Psoas muscle (tissue), 8 donors: Measurements from ENCODE around the gene VRK1. TPM values are rescaled to one million over a fixed set of nuclear protein-coding genes. Genes with fewer than 3 reads are reported as not detected.

Experiments used
- ATAC-seq, 4 donors: fragments of 200-7000 bp; cut with Tn5 transposase; one replicate each; pipeline ENCODE4 v1.9.1; 2020; ENCODE audit warnings: moderate library complexity in 3 of 4, mild to moderate bottlenecking in 2 of 4
- DNase-seq, 2 donors: peaks; one replicate each; pipeline ENCODE4 v3.0.0-alpha.2; 2020
- H3K27ac ChIP-seq: fragments of 200-600 bp; one replicate; pipeline ENCODE4 v1.8.0; 2022
- H3K27me3 ChIP-seq, 3 donors: fragments of 200-600 bp in 1 of 3; one replicate each; pipeline versions ENCODE4 v1.6.1 to v1.8.0; 2013 to 2022; ENCODE audit warnings: low read length in 2 of 3, mild to moderate bottlenecking in 2 of 3, moderate library complexity in 1 of 3; ENCODE audit not compliant: insufficient read depth in 3 of 3
- H3K36me3 ChIP-seq, 2 donors: fragments of 200-600 bp in 1 of 2; one replicate each; pipeline versions ENCODE4 v1.6.1 to v1.8.0; 2013 to 2022; ENCODE audit warnings: low read depth in 1 of 2, mild to moderate bottlenecking in 1 of 2, moderate library complexity in 1 of 2; ENCODE audit not compliant: insufficient read depth in 1 of 2
- H3K4me1 ChIP-seq: fragments of 200-600 bp; one replicate; pipeline ENCODE4 v1.8.0; 2022
- H3K4me3 ChIP-seq: fragments of 200-600 bp; one replicate; pipeline ENCODE4 v1.8.0; 2022; ENCODE audit warnings: mild to moderate bottlenecking
- H3K9me3 ChIP-seq: fragments of 200-600 bp; one replicate; pipeline ENCODE4 v1.8.0; 2022
- WGBS, 3 donors: extraction: QIAGEN DNeasy Blood & Tissue Kit; methylation state at CpG; one replicate each; pipeline versions ENCODE4 v1.1.6 to v1.1.7; 2013; 5-methylcytosine and 5-hydroxymethylcytosine counted together
- intact Hi-C, 2 donors: fragments of 100-400 bp; cut with DNase I; formaldehyde crosslinking; loops; one replicate each; pipeline versions ENCODE4 v1.11.0 to v1.14.2; 2022
- polyA plus RNA-seq, 3 donors: library from polyadenylated mRNA; stranded (reverse); fragments of 200-250 nt; gene quantifications; one replicate each; pipeline ENCODE4 v1.2.3, GENCODE V29; 2013
- total RNA-seq, 4 donors: library from RNA; stranded (reverse); fragmentation: NEBNext Ultra II Directional in 2 of 4; extraction: Animal tissue kit (Norgen Biotek cat#: 25700) in 2 of 4; gene quantifications; one replicate each; pipeline versions ENCODE4 v1.2.1 to v1.2.4, GENCODE V29; 2021 to 2023
- TF ChIP-seq, protein P1 (sequence below): fragments of 200-600 bp; IDR thresholded peaks from one replicate; pipeline ENCODE4 v1.8.0; 2022; ENCODE audit warnings: antibody characterized with exemption
- donor health status: healthy with polysubstance abuse.
- donor health status: DM: no; HTN: no; CAD: no; lungs with moderate emphysema.
- donor health status: Bipolar disorder and iron deficiency.
- donor health status: healthy.
- donor health status: DM: yes; HTN: yes; CAD: no.
- donor health status: DM: no; HTN: no; CAD: no.
- donor health status: DM: no; HTN: no; CAD: no.
- donor health status: DM: yes; HTN: yes; CAD: no.

VRK1 gene
- total and polyA plus RNA-seq, 7 donors, result 2.5 to 4.9 (median 4.0) TPM

DNA sequence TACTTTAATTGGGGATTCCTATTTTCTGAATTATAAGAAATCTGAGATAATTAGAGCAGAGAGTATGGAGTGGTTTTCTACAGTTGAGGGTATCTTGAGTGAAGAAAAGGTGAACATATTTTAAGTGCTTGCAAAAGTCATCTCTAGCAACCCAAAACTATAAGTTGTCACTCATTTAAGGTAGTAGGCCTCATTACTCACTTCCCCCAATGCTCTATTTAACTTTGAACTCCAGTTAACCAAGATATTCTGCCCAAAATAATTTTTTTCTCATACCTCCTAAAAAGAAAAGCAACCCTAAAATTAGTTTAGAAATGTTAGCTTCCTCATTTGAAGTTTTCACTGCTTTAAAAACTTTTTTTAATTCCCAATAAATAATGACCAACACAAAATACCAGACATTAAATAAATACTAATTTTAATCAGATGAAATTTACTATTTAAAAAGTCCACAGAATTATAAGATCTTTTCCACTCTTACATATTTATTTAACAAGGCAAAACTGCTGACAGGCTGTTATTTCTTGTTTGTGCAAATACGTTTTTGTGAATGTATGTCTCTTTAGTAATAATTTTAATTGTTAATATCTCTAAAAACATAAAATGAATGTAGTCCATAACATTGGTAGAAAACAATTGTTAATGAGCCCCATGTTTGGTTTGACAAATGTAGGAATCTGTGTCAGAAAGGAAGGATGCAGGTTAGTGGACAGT lies 47.8 kb downstream of the VRK1 start:
- no peak overlapping the region for H3K4me3 ChIP-seq
- H3K27ac ChIP-seq, result no peak overlapping the region
- H3K27me3 ChIP-seq, result no peaks in the 10 kb centered on the region
- WGBS, 3 donors, result 96 to 99% (median 97%) methylated on average over 1 of the region's 1 CpG
- intact Hi-C loops, result no loop called here
- H3K9me3 ChIP-seq, result no peaks in the 10 kb centered on the region
- DNase-seq (no peak), ATAC-seq (no peak)
- TF ChIP-seq, protein P1, sequence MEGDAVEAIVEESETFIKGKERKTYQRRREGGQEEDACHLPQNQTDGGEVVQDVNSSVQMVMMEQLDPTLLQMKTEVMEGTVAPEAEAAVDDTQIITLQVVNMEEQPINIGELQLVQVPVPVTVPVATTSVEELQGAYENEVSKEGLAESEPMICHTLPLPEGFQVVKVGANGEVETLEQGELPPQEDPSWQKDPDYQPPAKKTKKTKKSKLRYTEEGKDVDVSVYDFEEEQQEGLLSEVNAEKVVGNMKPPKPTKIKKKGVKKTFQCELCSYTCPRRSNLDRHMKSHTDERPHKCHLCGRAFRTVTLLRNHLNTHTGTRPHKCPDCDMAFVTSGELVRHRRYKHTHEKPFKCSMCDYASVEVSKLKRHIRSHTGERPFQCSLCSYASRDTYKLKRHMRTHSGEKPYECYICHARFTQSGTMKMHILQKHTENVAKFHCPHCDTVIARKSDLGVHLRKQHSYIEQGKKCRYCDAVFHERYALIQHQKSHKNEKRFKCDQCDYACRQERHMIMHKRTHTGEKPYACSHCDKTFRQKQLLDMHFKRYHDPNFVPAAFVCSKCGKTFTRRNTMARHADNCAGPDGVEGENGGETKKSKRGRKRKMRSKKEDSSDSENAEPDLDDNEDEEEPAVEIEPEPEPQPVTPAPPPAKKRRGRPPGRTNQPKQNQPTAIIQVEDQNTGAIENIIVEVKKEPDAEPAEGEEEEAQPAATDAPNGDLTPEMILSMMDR, result no peak
- H3K36me3 ChIP-seq, result peaks cover 0 to 3% of the 10 kb centered on the region in 2 donors
- H3K4me1 ChIP-seq, result no peaks in the 10 kb centered on the region

DNA sequence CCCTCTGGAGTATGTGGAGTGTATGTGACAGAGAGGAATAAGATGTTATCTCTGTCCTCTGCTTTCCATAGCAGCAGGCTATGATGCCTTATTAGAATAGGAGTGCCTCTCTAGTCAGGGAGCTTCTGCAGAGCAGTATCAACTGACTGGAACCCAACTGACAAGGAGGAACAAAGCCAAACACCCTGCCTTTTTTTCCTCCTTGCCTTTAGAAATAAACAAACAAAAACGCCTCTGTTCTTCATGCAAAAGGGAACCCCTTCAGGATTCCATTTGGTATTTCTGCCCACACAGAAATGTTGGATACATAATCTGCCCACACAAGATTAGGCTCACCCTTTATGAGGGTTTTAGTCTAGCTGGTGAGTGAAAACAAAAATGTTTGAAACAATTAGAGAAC lies 50.3 kb downstream of the VRK1 start:
- WGBS, 3 donors, result 81 to 94% (median 86%) methylated on average over 1 of the region's 1 CpG
- no peaks in the 10 kb centered on the region for H3K9me3 ChIP-seq
- no peak for DNase-seq
- TF ChIP-seq, protein P1, result no peak
- intact Hi-C loops, result no loop called here
- H3K36me3 ChIP-seq, result peaks cover 0 to 3% of the 10 kb centered on the region in 2 donors
- no peak for ATAC-seq
- H3K4me3 ChIP-seq, result no peak overlapping the region
- H3K27ac ChIP-seq, result no peak overlapping the region
- no peaks in the 10 kb centered on the region for H3K4me1 ChIP-seq
- H3K27me3 ChIP-seq, result no peaks in the 10 kb centered on the region

- no peaks in the 10 kb centered on the region for H3K9me3 ChIP-seq
- H3K27ac ChIP-seq, result no peak overlapping the region
- intact Hi-C loops, result no loop called here
- H3K4me1 ChIP-seq, result no peaks in the 10 kb centered on the region
- H3K4me3 ChIP-seq, result no peak overlapping the region
- TF ChIP-seq, protein P1, result no peak
- ATAC-seq (no peak), DNase-seq (no peak)
- WGBS, 3 donors, result 90 to 94% (median 94%) methylated on average over 4 of the region's 4 CpGs
- H3K36me3 ChIP-seq, result peaks cover 0 to 3% of the 10 kb centered on the region in 2 donors
- no peaks in the 10 kb centered on the region for H3K27me3 ChIP-seq
Observed at GRCh38 chr14:96848011-96848410, 50.8 kb downstream of the VRK1 start.

- H3K27me3 ChIP-seq, result no peaks in the 10 kb centered on the region
- ATAC-seq, result no peak
- no peak overlapping the region for H3K27ac ChIP-seq
- H3K4me3 ChIP-seq, result no peak overlapping the region
- intact Hi-C loops, result no loop called here
- TF ChIP-seq, protein P1, result no peak
- H3K9me3 ChIP-seq, result no peaks in the 10 kb centered on the region
- peaks cover 0 to 3% of the 10 kb centered on the region in 2 donors for H3K36me3 ChIP-seq
- no peaks in the 10 kb centered on the region for H3K4me1 ChIP-seq
- no peak for DNase-seq
Observed at GRCh38 chr14:96849733-96850132, 52.6 kb downstream of the VRK1 start.
